Liver (tissue), 9 donors: ENCODE measurements around the gene NPPB. TPM values are rescaled to one million over a fixed set of nuclear protein-coding genes. Genes with fewer than 3 reads are reported as not detected.
"Not testable (repeated sequence)": the region's sequence is repeated elsewhere in the genome, so short reads cannot be mapped to it uniquely, and the experiment has no call there.

Source experiments
- DNase-seq: peaks from one replicate; pipeline ENCODE4 v3.0.0-alpha.2; 2017; ENCODE audit warnings: low spot score
- H3K27ac ChIP-seq, 2 donors: one replicate each; pipeline ENCODE4 v1.7.0; 2013; ENCODE audit warnings: inconsistent platforms in 2 of 2, low read length in 2 of 2, control low read depth in 1 of 2, low read depth in 1 of 2, mild to moderate bottlenecking in 1 of 2
- H3K27me3 ChIP-seq, 4 donors: one replicate each; pipeline versions ENCODE4 v1.6.1 to v1.7.0; 2013; ENCODE audit warnings: low read length in 3 of 4, inconsistent platforms in 1 of 4, mild to moderate bottlenecking in 1 of 4, moderate library complexity in 1 of 4; ENCODE audit not compliant: control insufficient read depth in 4 of 4, insufficient read depth in 4 of 4
- H3K36me3 ChIP-seq, 4 donors: one replicate each; pipeline versions ENCODE4 v1.6.1 to v1.7.0; 2013; ENCODE audit warnings: low read length in 3 of 4, mild to moderate bottlenecking in 3 of 4, low read depth in 1 of 4, moderate library complexity in 1 of 4; ENCODE audit not compliant: control insufficient read depth in 4 of 4, insufficient read depth in 3 of 4
- H3K4me1 ChIP-seq, 4 donors: one replicate each; pipeline versions ENCODE4 v1.6.1 to v1.7.0; 2013; ENCODE audit warnings: low read length in 3 of 4, mild to moderate bottlenecking in 3 of 4, moderate library complexity in 1 of 4; ENCODE audit not compliant: control insufficient read depth in 4 of 4, insufficient read depth in 4 of 4
- H3K4me3 ChIP-seq, 3 donors: one replicate each; pipeline versions ENCODE4 v1.6.1 to v1.7.0; 2013; ENCODE audit warnings: low read length in 3 of 3, control low read depth in 1 of 3, low read depth in 1 of 3, mild to moderate bottlenecking in 1 of 3
- H3K9ac ChIP-seq, 2 donors: one replicate each; pipeline ENCODE4 v1.7.0; 2013; ENCODE audit warnings: low read length in 2 of 2, mild to moderate bottlenecking in 2 of 2, moderate library complexity in 2 of 2, control low read depth in 1 of 2, low read depth in 1 of 2
- H3K9me3 ChIP-seq, 4 donors: one replicate each; pipeline versions ENCODE4 v1.6.1 to v1.7.0; 2013; ENCODE audit warnings: low read length in 3 of 4; ENCODE audit not compliant: control insufficient read depth in 4 of 4
- EGR1 ChIP-seq, 2 donors: IDR thresholded peaks; 2 replicates each; pipeline ENCODE4 v1.6.1; 2016 to 2018; ENCODE audit warnings: antibody characterized with exemption in 2 of 2, low read depth in 2 of 2
- FOXA2 ChIP-seq: IDR thresholded peaks from 2 replicates; pipeline ENCODE4 v1.6.1; 2016; ENCODE audit warnings: antibody characterized with exemption
- GABPA ChIP-seq, 2 donors: IDR thresholded peaks in 1 of 2; conservative IDR thresholded peaks in 1 of 2; 2 replicates each; pipeline ENCODE4 v1.6.1; 2016; ENCODE audit warnings: antibody characterized with exemption in 2 of 2, mild to moderate bottlenecking in 1 of 2, moderate library complexity in 1 of 2
- HNF4A ChIP-seq, 2 donors: conservative IDR thresholded peaks; 2 replicates each; pipeline ENCODE4 v1.6.1; 2016; ENCODE audit warnings: antibody characterized with exemption in 2 of 2, mild to moderate bottlenecking in 2 of 2
- HNF4G ChIP-seq: IDR thresholded peaks from 2 replicates; pipeline ENCODE4 v1.6.1; 2016; ENCODE audit warnings: antibody characterized with exemption
- RAD21 ChIP-seq, 2 donors: IDR thresholded peaks; 2 replicates each; pipeline ENCODE4 v1.6.1; 2016; ENCODE audit warnings: antibody characterized with exemption in 2 of 2, mild to moderate bottlenecking in 2 of 2
- RXRA ChIP-seq, 2 donors: IDR thresholded peaks; 2 replicates each; pipeline ENCODE4 v1.6.1; 2017 to 2018; ENCODE audit warnings: antibody characterized with exemption in 2 of 2, mild to moderate bottlenecking in 1 of 2
- TAF1 ChIP-seq: conservative IDR thresholded peaks from 2 replicates; pipeline ENCODE4 v1.6.1; 2016; ENCODE audit warnings: antibody characterized with exemption, mild to moderate bottlenecking
- WGBS: extraction: QIAGEN DNeasy Blood & Tissue Kit; methylation state at CpG from one replicate; pipeline ENCODE4 v1.1.7; 2013; 5-methylcytosine and 5-hydroxymethylcytosine counted together
- polyA plus RNA-seq, 2 donors: library from polyadenylated mRNA; stranded (reverse) in 1 of 2; unstranded in 1 of 2; fragments of 200-250 nt in 1 of 2; fragments of >200 nt in 1 of 2; fragmentation: Nextera tagmentation in 1 of 2; extraction: Ambion mirVana in 1 of 2; gene quantifications; one replicate each; pipeline versions ENCODE4 v1.2.1 to v1.2.3, GENCODE V29; 2013 to 2015
- total RNA-seq, 2 donors: library from RNA; depleted of rRNA; stranded (reverse); fragments of >200 nt; gene quantifications; one replicate each; pipeline ENCODE4 v1.2.3, GENCODE V29; 2014
- TF ChIP-seq, protein P1 (sequence below): fragments of 150-350 bp; IDR thresholded peaks from 2 replicates; pipeline ENCODE4 v1.5.1; 2017; ENCODE audit warnings: improper control_type of control experiment, low read depth, low read length; ENCODE audit not compliant: missing input control
- TF ChIP-seq, protein P2 (sequence below): IDR thresholded peaks from 2 replicates; pipeline ENCODE4 v1.6.1; 2016; ENCODE audit warnings: antibody characterized with exemption, mild to moderate bottlenecking
- TF ChIP-seq, protein P3 (sequence below): IDR thresholded peaks from 2 replicates; pipeline ENCODE4 v1.6.1; 2016; ENCODE audit warnings: antibody characterized with exemption
- TF ChIP-seq, protein P4 (sequence below): IDR thresholded peaks from 2 replicates; pipeline ENCODE4 v1.6.1; 2016; ENCODE audit warnings: antibody characterized with exemption
- donor health status: healthy.
- donor health status: healthy.
- donor health status: healthy.
- donor health status: healthy.
- donor health status: healthy.

The NPPB gene
- total and polyA plus RNA-seq, 4 donors: not detected

DNA sequence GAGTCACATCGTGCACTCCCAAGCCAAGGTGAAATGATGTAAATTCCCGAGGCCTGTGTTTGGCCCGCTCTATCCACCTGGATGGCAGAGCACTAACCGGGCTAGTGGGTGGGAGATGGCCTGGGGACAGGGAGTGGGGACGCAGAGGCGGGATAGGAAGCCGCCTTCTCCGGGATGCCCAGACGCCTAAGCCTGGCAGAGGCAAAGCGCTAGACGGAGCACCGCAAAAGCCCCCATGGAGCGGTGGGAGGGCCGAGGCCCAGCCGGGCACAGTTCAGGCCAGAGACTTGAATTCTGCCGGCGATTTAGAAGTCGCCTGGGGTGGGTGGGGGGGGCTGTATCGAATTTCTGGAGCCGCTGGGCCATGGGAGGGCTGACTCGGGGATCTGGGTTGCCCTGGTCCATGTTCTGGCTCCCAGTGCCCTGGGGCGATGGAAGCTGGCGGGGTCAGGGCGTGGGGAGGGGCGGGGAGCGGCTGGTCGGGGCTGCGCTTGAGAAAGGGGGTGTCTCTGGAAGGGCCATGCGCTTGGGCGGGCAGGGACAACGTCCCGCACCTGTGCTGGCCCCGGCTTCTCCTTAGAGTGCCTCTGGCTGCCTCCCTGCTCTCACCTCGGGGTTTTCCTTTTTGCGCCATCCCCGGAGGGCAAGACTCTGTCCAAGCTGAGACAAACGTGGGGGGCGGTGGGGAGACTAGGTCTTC is 39.5 kb upstream of the NPPB start (continued):
- TF ChIP-seq RXRA (IDR thresholded peaks at IDR 0.05): no peak
- TF ChIP-seq GABPA (IDR thresholded peaks at IDR 0.05 in 1 of 2, conservative IDR thresholded peaks at IDR 0.05 in 1 of 2): no peak
- TF ChIP-seq HNF4G: no peak

DNA sequence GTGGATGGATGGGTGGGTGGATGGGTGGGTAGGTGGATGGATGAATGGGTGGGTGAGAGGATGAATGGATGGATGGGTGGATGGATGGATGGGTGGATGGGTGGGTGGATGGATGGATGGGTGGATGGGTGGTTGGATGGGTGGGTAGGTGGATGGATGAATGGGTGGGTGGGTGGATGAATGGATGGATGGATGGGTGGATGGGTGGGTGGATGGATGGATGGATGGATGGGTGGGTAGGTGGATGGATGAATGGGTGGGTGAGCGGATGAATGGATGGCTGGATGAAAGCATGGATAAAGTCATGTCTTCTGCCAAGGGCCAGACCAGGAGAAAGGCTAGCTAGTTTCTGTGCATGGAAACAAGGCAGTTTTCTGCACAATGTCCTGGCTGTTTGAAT is 35.8 kb upstream of the NPPB start:
- 46% methylated on average over 1 of the region's 1 CpG for WGBS
- H3K4me3 ChIP-seq, H3K27ac ChIP-seq, H3K9me3 ChIP-seq, H3K4me1 ChIP-seq, DNase-seq, H3K9ac ChIP-seq, H3K36me3 ChIP-seq, H3K27me3 ChIP-seq: not testable (repeated sequence)

DNA sequence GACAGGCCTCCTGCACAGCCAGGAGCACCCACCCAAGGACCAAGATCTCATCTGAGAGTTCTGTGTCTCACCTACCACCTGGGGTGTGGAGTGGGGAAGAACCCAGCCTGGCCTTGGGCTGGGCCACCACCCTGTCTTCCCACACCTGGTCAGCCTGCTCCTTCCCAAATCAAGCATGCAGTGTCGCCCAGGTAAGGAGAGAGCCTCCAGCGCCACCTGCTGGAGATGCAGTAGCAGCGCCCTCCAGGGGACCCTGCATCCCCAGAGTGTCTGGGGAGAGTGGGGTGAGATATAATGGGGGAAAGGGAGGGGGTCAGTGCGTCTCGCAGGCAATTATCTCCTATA is 35.1 kb upstream of the NPPB start:
- TF ChIP-seq GABPA (IDR thresholded peaks at IDR 0.05 in 1 of 2, conservative IDR thresholded peaks at IDR 0.05 in 1 of 2) (no peak), RAD21 (IDR thresholded peaks at IDR 0.05) (peak; percentile 94 to 95), TAF1 (no peak)
- TF ChIP-seq, protein P1, sequence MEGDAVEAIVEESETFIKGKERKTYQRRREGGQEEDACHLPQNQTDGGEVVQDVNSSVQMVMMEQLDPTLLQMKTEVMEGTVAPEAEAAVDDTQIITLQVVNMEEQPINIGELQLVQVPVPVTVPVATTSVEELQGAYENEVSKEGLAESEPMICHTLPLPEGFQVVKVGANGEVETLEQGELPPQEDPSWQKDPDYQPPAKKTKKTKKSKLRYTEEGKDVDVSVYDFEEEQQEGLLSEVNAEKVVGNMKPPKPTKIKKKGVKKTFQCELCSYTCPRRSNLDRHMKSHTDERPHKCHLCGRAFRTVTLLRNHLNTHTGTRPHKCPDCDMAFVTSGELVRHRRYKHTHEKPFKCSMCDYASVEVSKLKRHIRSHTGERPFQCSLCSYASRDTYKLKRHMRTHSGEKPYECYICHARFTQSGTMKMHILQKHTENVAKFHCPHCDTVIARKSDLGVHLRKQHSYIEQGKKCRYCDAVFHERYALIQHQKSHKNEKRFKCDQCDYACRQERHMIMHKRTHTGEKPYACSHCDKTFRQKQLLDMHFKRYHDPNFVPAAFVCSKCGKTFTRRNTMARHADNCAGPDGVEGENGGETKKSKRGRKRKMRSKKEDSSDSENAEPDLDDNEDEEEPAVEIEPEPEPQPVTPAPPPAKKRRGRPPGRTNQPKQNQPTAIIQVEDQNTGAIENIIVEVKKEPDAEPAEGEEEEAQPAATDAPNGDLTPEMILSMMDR: peak; percentile 90
- TF ChIP-seq, protein P2, sequence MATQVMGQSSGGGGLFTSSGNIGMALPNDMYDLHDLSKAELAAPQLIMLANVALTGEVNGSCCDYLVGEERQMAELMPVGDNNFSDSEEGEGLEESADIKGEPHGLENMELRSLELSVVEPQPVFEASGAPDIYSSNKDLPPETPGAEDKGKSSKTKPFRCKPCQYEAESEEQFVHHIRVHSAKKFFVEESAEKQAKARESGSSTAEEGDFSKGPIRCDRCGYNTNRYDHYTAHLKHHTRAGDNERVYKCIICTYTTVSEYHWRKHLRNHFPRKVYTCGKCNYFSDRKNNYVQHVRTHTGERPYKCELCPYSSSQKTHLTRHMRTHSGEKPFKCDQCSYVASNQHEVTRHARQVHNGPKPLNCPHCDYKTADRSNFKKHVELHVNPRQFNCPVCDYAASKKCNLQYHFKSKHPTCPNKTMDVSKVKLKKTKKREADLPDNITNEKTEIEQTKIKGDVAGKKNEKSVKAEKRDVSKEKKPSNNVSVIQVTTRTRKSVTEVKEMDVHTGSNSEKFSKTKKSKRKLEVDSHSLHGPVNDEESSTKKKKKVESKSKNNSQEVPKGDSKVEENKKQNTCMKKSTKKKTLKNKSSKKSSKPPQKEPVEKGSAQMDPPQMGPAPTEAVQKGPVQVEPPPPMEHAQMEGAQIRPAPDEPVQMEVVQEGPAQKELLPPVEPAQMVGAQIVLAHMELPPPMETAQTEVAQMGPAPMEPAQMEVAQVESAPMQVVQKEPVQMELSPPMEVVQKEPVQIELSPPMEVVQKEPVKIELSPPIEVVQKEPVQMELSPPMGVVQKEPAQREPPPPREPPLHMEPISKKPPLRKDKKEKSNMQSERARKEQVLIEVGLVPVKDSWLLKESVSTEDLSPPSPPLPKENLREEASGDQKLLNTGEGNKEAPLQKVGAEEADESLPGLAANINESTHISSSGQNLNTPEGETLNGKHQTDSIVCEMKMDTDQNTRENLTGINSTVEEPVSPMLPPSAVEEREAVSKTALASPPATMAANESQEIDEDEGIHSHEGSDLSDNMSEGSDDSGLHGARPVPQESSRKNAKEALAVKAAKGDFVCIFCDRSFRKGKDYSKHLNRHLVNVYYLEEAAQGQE: peak; percentile 33
- peaks cover 0 to 2% (median 0%) of the 10 kb centered on the region in 4 donors for H3K27me3 ChIP-seq
- H3K27ac ChIP-seq: peak overlapping the region in 1 of 2 donors; percentile 29
- no peak overlapping the region for H3K4me3 ChIP-seq
- DNase-seq: peak; percentile 85
- no peaks in the 10 kb centered on the region for H3K36me3 ChIP-seq
- 2% methylated on average over 5 of the region's 5 CpGs for WGBS
- no peak overlapping the region for H3K9ac ChIP-seq
- H3K9me3 ChIP-seq: no peaks in the 10 kb centered on the region
- peaks cover 0 to 4% (median 2%) of the 10 kb centered on the region in 4 donors for H3K4me1 ChIP-seq

DNA sequence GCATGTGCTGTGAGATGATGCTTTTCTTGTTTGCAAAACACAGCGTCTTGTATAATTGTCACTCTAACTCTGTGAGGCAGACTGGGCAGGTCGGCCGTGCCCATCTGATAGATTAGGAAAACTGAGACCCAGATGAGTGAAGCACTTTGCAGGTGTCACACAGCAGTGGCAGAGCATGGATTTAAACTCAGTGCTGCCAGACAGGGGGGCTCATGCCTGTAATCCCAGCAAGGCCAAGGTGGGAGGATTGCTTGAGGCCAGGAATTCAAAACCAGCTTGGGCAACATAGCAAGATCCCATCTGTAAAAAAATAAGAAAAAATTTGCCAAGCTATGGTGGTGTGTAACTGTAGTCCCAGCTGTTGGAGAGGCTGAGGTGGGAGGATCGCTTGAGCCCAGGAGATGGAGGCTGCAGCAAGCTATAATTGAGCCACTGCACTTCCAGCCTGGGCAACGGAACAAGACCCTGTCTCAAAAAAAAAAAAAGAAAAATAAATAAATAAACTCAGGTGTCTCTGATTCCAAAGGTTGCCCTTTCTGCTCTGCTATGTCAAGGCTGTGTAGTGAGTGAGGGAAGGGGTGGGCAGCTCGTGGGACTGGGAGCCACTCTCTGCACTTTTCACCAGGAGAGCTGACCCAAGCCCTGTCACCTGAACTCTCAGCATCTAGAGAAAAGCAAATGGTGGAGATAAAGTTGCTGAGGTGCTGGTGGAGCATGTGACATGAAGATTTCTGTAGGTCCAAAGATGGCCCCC is 32.9 kb upstream of the NPPB start:
- H3K9me3 ChIP-seq: no peaks in the 10 kb centered on the region
- no peak overlapping the region for H3K27ac ChIP-seq
- H3K9ac ChIP-seq: no peak overlapping the region
- WGBS: 82% methylated on average over 6 of the region's 6 CpGs
- H3K4me3 ChIP-seq: no peak overlapping the region
- H3K27me3 ChIP-seq: no peaks in the 10 kb centered on the region
- peaks cover 0 to 4% (median 0%) of the 10 kb centered on the region in 4 donors for H3K4me1 ChIP-seq
- DNase-seq: no peak
- no peaks in the 10 kb centered on the region for H3K36me3 ChIP-seq
- TF ChIP-seq RAD21 (IDR thresholded peaks at IDR 0.05) (no peak), FOXA2 (no peak), HNF4A (conservative IDR thresholded peaks at IDR 0.05) (no peak), TAF1 (no peak), EGR1 (IDR thresholded peaks at IDR 0.05; ENCODE audit: low read depth in 2 of 2) (no peak)
- TF ChIP-seq, protein P3, sequence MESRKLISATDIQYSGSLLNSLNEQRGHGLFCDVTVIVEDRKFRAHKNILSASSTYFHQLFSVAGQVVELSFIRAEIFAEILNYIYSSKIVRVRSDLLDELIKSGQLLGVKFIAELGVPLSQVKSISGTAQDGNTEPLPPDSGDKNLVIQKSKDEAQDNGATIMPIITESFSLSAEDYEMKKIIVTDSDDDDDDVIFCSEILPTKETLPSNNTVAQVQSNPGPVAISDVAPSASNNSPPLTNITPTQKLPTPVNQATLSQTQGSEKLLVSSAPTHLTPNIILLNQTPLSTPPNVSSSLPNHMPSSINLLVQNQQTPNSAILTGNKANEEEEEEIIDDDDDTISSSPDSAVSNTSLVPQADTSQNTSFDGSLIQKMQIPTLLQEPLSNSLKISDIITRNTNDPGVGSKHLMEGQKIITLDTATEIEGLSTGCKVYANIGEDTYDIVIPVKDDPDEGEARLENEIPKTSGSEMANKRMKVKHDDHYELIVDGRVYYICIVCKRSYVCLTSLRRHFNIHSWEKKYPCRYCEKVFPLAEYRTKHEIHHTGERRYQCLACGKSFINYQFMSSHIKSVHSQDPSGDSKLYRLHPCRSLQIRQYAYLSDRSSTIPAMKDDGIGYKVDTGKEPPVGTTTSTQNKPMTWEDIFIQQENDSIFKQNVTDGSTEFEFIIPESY: no peak
- TF ChIP-seq, protein P1: no peak
- TF ChIP-seq, protein P4, sequence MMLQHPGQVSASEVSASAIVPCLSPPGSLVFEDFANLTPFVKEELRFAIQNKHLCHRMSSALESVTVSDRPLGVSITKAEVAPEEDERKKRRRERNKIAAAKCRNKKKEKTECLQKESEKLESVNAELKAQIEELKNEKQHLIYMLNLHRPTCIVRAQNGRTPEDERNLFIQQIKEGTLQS: no peak
